ENCODE results near the gene ZNF787. TPM values are rescaled to one million over a fixed set of nuclear protein-coding genes. Genes with fewer than 3 reads are reported as not detected.
A peak's percentile ranks its signal among the peaks of the same experiment; 100 is the strongest.

Gene ZNF787
- total RNA-seq, 1 experiment from 2014 or later, result 54.6 TPM

GRCh38 chr19:56144376-56144775 is 23.3 kb upstream of the ZNF787 start:
- H3K27ac Mint-ChIP-seq, result peak overlapping the region in 2 of 3 experiments; percentile 20 to 62; a peak in 4 of 7 replicates
- Histone ChIP-seq H3K27me3 (ENCODE audit: insufficient read depth, low read length) (no peaks in the 10 kb centered on the region), H4K20me1 (ENCODE audit: control insufficient read depth, insufficient read depth, insufficient read length) (peaks cover 3% of the 10 kb centered on the region), H2BK5ac (ENCODE audit: insufficient read length, low read length) (no peak overlapping the region), H2BK12ac (ENCODE audit: insufficient read length, low read depth, low read length) (no peak overlapping the region), H3K27ac (ENCODE audit: insufficient read length, low read depth, low read length) (no peak overlapping the region), H3K4me2 (ENCODE audit: insufficient read depth, insufficient read length, low read length) (no peak overlapping the region), H4K5ac (ENCODE audit: insufficient read length, low read depth, low read length) (no peak overlapping the region), H3K9me3 (ENCODE audit: control insufficient read depth, low read depth, low read length) (no peaks in the 10 kb centered on the region), H4K91ac (ENCODE audit: insufficient read length, low read depth, low read length) (no peak overlapping the region), H2BK20ac (ENCODE audit: low read depth, low read length, poor library complexity, severe bottlenecking) (no peak overlapping the region), H3K14ac (ENCODE audit: insufficient read depth, low read length) (no peak overlapping the region), H3K9ac (ENCODE audit: extremely low read depth, insufficient read length, low read length) (no peak overlapping the region), H3K23me2 (ENCODE audit: insufficient read length, low read depth, low read length, poor library complexity, severe bottlenecking) (peaks cover 13% of the 10 kb centered on the region), H2BK120ac (ENCODE audit: low read depth, low read length, poor library complexity, severe bottlenecking) (no peak overlapping the region), H3K18ac (ENCODE audit: insufficient read length, low read depth, low read length) (no peak overlapping the region), H2BK15ac (ENCODE audit: low read depth, low read length) (no peak overlapping the region), H2AK5ac (ENCODE audit: insufficient read length, low read length) (no peak overlapping the region), H3K23ac (ENCODE audit: insufficient read length, low read depth, low read length) (no peak overlapping the region), H3K56ac (ENCODE audit: insufficient read length, low read depth, low read length) (no peak overlapping the region), H2AFZ (ENCODE audit: low read length) (no peak overlapping the region), H3T11ph (ENCODE audit: low read length) (no peak overlapping the region), H3K79me2 (ENCODE audit: insufficient read depth, low read length) (peaks cover 4% of the 10 kb centered on the region; the same call in 1 of the 2 replicates), H3K4me1 (ENCODE audit: insufficient read depth, low read length) (no peaks in the 10 kb centered on the region; the same call in 1 of the 2 replicates), H3K4ac (ENCODE audit: low read depth, low read length) (no peak overlapping the region), H4K8ac (replicated peaks; ENCODE audit: insufficient read length, low read depth, low read length) (no peak overlapping the region), H3K79me1 (ENCODE audit: insufficient read depth, low read depth, low read length, poor library complexity, severe bottlenecking) (no peaks in the 10 kb centered on the region)
- peaks cover 14 to 22% (median 22%) of the 10 kb centered on the region in 3 experiments; a peak in 6 of 7 replicates for H3K36me3 Mint-ChIP-seq (ENCODE audit: insufficient read depth in 1 of 3, low read depth in 3 of 3)
- H3K9me3 Mint-ChIP-seq, result no peaks in the 10 kb centered on the region
- H3K4me3 Mint-ChIP-seq, result no peak overlapping the region
- TF ChIP-seq, protein P1, sequence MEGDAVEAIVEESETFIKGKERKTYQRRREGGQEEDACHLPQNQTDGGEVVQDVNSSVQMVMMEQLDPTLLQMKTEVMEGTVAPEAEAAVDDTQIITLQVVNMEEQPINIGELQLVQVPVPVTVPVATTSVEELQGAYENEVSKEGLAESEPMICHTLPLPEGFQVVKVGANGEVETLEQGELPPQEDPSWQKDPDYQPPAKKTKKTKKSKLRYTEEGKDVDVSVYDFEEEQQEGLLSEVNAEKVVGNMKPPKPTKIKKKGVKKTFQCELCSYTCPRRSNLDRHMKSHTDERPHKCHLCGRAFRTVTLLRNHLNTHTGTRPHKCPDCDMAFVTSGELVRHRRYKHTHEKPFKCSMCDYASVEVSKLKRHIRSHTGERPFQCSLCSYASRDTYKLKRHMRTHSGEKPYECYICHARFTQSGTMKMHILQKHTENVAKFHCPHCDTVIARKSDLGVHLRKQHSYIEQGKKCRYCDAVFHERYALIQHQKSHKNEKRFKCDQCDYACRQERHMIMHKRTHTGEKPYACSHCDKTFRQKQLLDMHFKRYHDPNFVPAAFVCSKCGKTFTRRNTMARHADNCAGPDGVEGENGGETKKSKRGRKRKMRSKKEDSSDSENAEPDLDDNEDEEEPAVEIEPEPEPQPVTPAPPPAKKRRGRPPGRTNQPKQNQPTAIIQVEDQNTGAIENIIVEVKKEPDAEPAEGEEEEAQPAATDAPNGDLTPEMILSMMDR (conservative IDR thresholded peaks at IDR 0.05), result no peak
- DNase-seq, result no peak
- H3K27me3 Mint-ChIP-seq (ENCODE audit: low read depth), result no peaks in the 10 kb centered on the region
- peaks cover 14 to 17% of the 10 kb centered on the region in 2 experiments for H3K4me1 Mint-ChIP-seq
- WGBS (ENCODE audit: extremely low coverage, insufficient read length, low lambda C conversion rate), result no CpG with 5 or more reads among the region's 6 CpGs
